H9 (cell line): ENCODE data around the gene TRAPPC8. TPM values are rescaled to one million over a fixed set of nuclear protein-coding genes. Genes with fewer than 3 reads are reported as not detected.

Experiments used
- DNase-seq: peaks from one replicate; pipeline ENCODE4 v3.0.0-alpha.2; 2017
- H2AFZ ChIP-seq: one replicate; pipeline ENCODE4 v1.6.1; 2013; ENCODE audit warnings: mild to moderate bottlenecking, low read length, control low read depth, moderate library complexity
- H2AK5ac ChIP-seq: 2 replicates; pipeline ENCODE4 v1.6.1; 2013; ENCODE audit warnings: low read length, control low read depth, mixed read lengths; ENCODE audit not compliant: insufficient read length
- H2BK120ac ChIP-seq: one replicate; pipeline ENCODE4 v1.6.1; 2013; ENCODE audit warnings: low read depth, mild to moderate bottlenecking, low read length, control low read depth, inconsistent platforms; ENCODE audit not compliant: poor library complexity, severe bottlenecking
- H2BK12ac ChIP-seq: 2 replicates; pipeline ENCODE4 v1.6.1; 2013; ENCODE audit warnings: low read length, control low read depth, mixed read lengths, low read depth; ENCODE audit not compliant: insufficient read length
- H2BK15ac ChIP-seq: 2 replicates; pipeline ENCODE4 v1.6.1; 2013; ENCODE audit warnings: low read depth, low read length, control low read depth
- H2BK20ac ChIP-seq: one replicate; pipeline ENCODE4 v1.6.1; 2013; ENCODE audit warnings: low read depth, mild to moderate bottlenecking, low read length, control low read depth, inconsistent platforms; ENCODE audit not compliant: poor library complexity, severe bottlenecking
- H2BK5ac ChIP-seq: 2 replicates; pipeline ENCODE4 v1.6.1; 2013; ENCODE audit warnings: low read length, control low read depth, mixed read lengths; ENCODE audit not compliant: insufficient read length
- H3K14ac ChIP-seq: 2 replicates; pipeline ENCODE4 v1.6.1; 2013; ENCODE audit warnings: low read length, control low read depth; ENCODE audit not compliant: insufficient read depth
- H3K18ac ChIP-seq: 2 replicates; pipeline ENCODE4 v1.6.1; 2013; ENCODE audit warnings: low read depth, mild to moderate bottlenecking, mixed read lengths, low read length, control low read depth; ENCODE audit not compliant: insufficient read length
- H3K23ac ChIP-seq: 2 replicates; pipeline ENCODE4 v1.6.1; 2013; ENCODE audit warnings: low read length, control low read depth, mixed read lengths, low read depth; ENCODE audit not compliant: insufficient read length
- H3K23me2 ChIP-seq: 2 replicates; pipeline ENCODE4 v1.6.1; 2013; ENCODE audit warnings: low read depth, mild to moderate bottlenecking, mixed read lengths, low read length, control low read depth; ENCODE audit not compliant: insufficient read length, poor library complexity, severe bottlenecking
- H3K27ac ChIP-seq: 2 replicates; pipeline ENCODE4 v1.5.1; 2013; ENCODE audit warnings: low read length, control low read depth, mixed read lengths, low read depth; ENCODE audit not compliant: insufficient read length
- H3K27me3 ChIP-seq: 2 replicates; pipeline ENCODE4 v1.6.1; 2013; ENCODE audit warnings: low read length, control low read depth, inconsistent platforms; ENCODE audit not compliant: insufficient read depth
- H3K4ac ChIP-seq: 2 replicates; pipeline ENCODE4 v1.6.1; 2013; ENCODE audit warnings: low read depth, mild to moderate bottlenecking, control low read depth, inconsistent platforms, low read length, moderate library complexity
- H3K4me1 ChIP-seq: 2 replicates; pipeline ENCODE4 v1.6.1; 2013; ENCODE audit warnings: low read length, control low read depth, inconsistent platforms; ENCODE audit not compliant: insufficient read depth
- H3K4me2 ChIP-seq: 2 replicates; pipeline ENCODE4 v1.6.1; 2013; ENCODE audit warnings: low read length, control low read depth, mixed read lengths; ENCODE audit not compliant: insufficient read length, insufficient read depth
- H3K56ac ChIP-seq: 2 replicates; pipeline ENCODE4 v1.6.1; 2013; ENCODE audit warnings: low read depth, mild to moderate bottlenecking, mixed read lengths, low read length, control low read depth; ENCODE audit not compliant: insufficient read length
- H3K79me1 ChIP-seq: 2 replicates; pipeline ENCODE4 v1.6.1; 2013; ENCODE audit warnings: low read depth, mild to moderate bottlenecking, moderate library complexity, low read length, control low read depth, inconsistent platforms; ENCODE audit not compliant: insufficient read depth, poor library complexity, severe bottlenecking
- H3K79me2 ChIP-seq: 2 replicates; pipeline ENCODE4 v1.6.1; 2013; ENCODE audit warnings: low read length, control low read depth, inconsistent platforms; ENCODE audit not compliant: insufficient read depth
- H3K9ac ChIP-seq: 2 replicates; pipeline ENCODE4 v1.6.1; 2013; ENCODE audit warnings: low read length, control low read depth, mixed read lengths; ENCODE audit not compliant: insufficient read length; ENCODE audit errors: extremely low read depth
- H3K9me3 ChIP-seq: one replicate; pipeline ENCODE4 v1.6.1; 2013; ENCODE audit warnings: low read depth, low read length, inconsistent platforms; ENCODE audit not compliant: control insufficient read depth
- H3T11ph ChIP-seq: one replicate; pipeline ENCODE4 v1.6.1; 2013; ENCODE audit warnings: mild to moderate bottlenecking, low read length, control low read depth, inconsistent platforms
- H4K20me1 ChIP-seq: one replicate; pipeline ENCODE4 v1.6.1; 2013; ENCODE audit not compliant: control insufficient read depth, insufficient read length, insufficient read depth
- H4K5ac ChIP-seq: 2 replicates; pipeline ENCODE4 v1.6.1; 2013; ENCODE audit warnings: low read depth, mild to moderate bottlenecking, mixed read lengths, low read length, control low read depth; ENCODE audit not compliant: insufficient read length
- H4K8ac ChIP-seq: replicated peaks from 2 replicates; pipeline ENCODE4 v1.6.1; 2013; ENCODE audit warnings: low read length, control low read depth, mixed read lengths, low read depth; ENCODE audit not compliant: insufficient read length
- H4K91ac ChIP-seq: 2 replicates; pipeline ENCODE4 v1.6.1; 2013; ENCODE audit warnings: low read depth, mild to moderate bottlenecking, moderate library complexity, mixed read lengths, low read length, control low read depth; ENCODE audit not compliant: insufficient read length
- H3K27ac Mint-ChIP-seq, 3 experiments: 2 replicates in 2 of 3; 3 replicates in 1 of 3; pipeline ENCODE4 v1.8.0; 2020 to 2021; ENCODE audit warnings: mixed read lengths in 3 of 3, mild to moderate bottlenecking in 1 of 3, moderate library complexity in 1 of 3
- H3K27me3 Mint-ChIP-seq: 2 replicates; pipeline ENCODE4 v1.8.0; 2021; ENCODE audit warnings: low read depth, mild to moderate bottlenecking, moderate library complexity, mixed read lengths
- H3K36me3 Mint-ChIP-seq, 3 experiments: 2 replicates in 2 of 3; 3 replicates in 1 of 3; pipeline ENCODE4 v1.8.0; 2020 to 2021; ENCODE audit warnings: low read depth in 3 of 3, mixed read lengths in 3 of 3; ENCODE audit not compliant: insufficient read depth in 1 of 3
- H3K4me1 Mint-ChIP-seq, 2 experiments: 2 replicates each; pipeline ENCODE4 v1.8.0; 2020; ENCODE audit warnings: mixed read lengths in 2 of 2
- H3K4me3 Mint-ChIP-seq, 2 experiments: 2 replicates in 1 of 2; 3 replicates in 1 of 2; pipeline ENCODE4 v1.8.0; 2020 to 2021; ENCODE audit warnings: mild to moderate bottlenecking in 2 of 2, mixed read lengths in 2 of 2, moderate library complexity in 1 of 2
- H3K9me3 Mint-ChIP-seq, 2 experiments: 2 replicates in 1 of 2; 3 replicates in 1 of 2; pipeline ENCODE4 v1.8.0; 2020; ENCODE audit warnings: mild to moderate bottlenecking in 2 of 2, mixed read lengths in 2 of 2, moderate library complexity in 1 of 2
- WGBS: extraction: QIAGEN DNeasy Blood & Tissue Kit; methylation state at CpG from one replicate; pipeline ENCODE4 v1.1.7; 2013; ENCODE audit warnings: missing lambda C conversion rate, low lambda C conversion rate, mixed read lengths; ENCODE audit not compliant: insufficient read length; ENCODE audit errors: extremely low coverage; 5-methylcytosine and 5-hydroxymethylcytosine counted together
- total RNA-seq: library from RNA; stranded (reverse); gene quantifications from 2 replicates; pipeline ENCODE4 v1.2.1, GENCODE V29; 2021
- TF ChIP-seq, protein P1 (sequence below): fragments of 200-600 bp; sonication (generic); conservative IDR thresholded peaks from 3 replicates; pipeline ENCODE4 v1.8.0; 2021; ENCODE audit warnings: antibody characterized with exemption, mild to moderate bottlenecking

The TRAPPC8 gene
- total RNA-seq, 1 experiment from 2014 or later: 40.4 TPM

DNA sequence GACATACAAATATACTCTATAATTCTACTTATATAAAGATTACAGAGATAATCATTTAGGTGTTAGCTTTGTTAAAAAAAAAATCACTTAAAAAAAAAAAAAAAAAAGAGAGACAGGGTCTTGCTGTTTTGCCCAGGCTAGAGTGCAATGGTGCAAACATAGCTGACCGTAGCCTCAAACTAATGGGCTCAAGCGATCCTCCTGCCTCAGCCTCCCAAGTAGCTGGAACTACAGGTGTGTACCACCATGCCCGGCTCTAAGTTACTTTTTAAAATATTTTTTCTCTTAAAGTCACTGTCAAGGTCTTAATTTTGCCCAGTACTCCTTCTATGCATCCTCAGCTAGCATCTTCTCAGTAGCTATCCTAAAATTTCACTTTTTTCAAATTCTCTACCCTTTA lies 105.0 kb downstream of the TRAPPC8 start:
- no peak overlapping the region for H2BK15ac ChIP-seq
- no peak overlapping the region for H4K8ac ChIP-seq
- Mint-ChIP-seq H3K36me3 (peaks cover 32 to 56% (median 44%) of the 10 kb centered on the region in 3 experiments), H3K9me3 (no peaks in the 10 kb centered on the region), H3K27ac (no peak overlapping the region), H3K4me1 (peaks cover 4% of the 10 kb centered on the region in 2 experiments), H3K4me3 (no peak overlapping the region), H3K27me3 (no peaks in the 10 kb centered on the region)
- no peaks in the 10 kb centered on the region for H3K9me3 ChIP-seq
- H3K4ac ChIP-seq: no peak overlapping the region
- H3K4me1 ChIP-seq: no peaks in the 10 kb centered on the region
- no peak overlapping the region for H3K9ac ChIP-seq
- H2BK120ac ChIP-seq: no peak overlapping the region
- no peak overlapping the region for H2BK20ac ChIP-seq
- no peaks in the 10 kb centered on the region for H3K79me1 ChIP-seq
- H4K20me1 ChIP-seq: no peaks in the 10 kb centered on the region
- no peak overlapping the region for H3K23ac ChIP-seq
- H2BK12ac ChIP-seq: no peak overlapping the region
- no peak overlapping the region for H2AK5ac ChIP-seq
- no peaks in the 10 kb centered on the region for H3K79me2 ChIP-seq
- H3K27ac ChIP-seq: no peak overlapping the region
- H3K23me2 ChIP-seq: no peaks in the 10 kb centered on the region
- no peak overlapping the region for H2BK5ac ChIP-seq
- H3K27me3 ChIP-seq: no peaks in the 10 kb centered on the region
- no peak overlapping the region for H3K18ac ChIP-seq
- TF ChIP-seq, protein P1, sequence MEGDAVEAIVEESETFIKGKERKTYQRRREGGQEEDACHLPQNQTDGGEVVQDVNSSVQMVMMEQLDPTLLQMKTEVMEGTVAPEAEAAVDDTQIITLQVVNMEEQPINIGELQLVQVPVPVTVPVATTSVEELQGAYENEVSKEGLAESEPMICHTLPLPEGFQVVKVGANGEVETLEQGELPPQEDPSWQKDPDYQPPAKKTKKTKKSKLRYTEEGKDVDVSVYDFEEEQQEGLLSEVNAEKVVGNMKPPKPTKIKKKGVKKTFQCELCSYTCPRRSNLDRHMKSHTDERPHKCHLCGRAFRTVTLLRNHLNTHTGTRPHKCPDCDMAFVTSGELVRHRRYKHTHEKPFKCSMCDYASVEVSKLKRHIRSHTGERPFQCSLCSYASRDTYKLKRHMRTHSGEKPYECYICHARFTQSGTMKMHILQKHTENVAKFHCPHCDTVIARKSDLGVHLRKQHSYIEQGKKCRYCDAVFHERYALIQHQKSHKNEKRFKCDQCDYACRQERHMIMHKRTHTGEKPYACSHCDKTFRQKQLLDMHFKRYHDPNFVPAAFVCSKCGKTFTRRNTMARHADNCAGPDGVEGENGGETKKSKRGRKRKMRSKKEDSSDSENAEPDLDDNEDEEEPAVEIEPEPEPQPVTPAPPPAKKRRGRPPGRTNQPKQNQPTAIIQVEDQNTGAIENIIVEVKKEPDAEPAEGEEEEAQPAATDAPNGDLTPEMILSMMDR: no peak
- WGBS: no CpG with 5 or more reads among the region's 3 CpGs
- H2AFZ ChIP-seq: no peak overlapping the region
- H3K14ac ChIP-seq: no peak overlapping the region
- no peak overlapping the region for H4K91ac ChIP-seq
- DNase-seq: no peak
- no peak overlapping the region for H3K4me2 ChIP-seq
- no peak overlapping the region for H3T11ph ChIP-seq
- no peak overlapping the region for H3K56ac ChIP-seq
- no peak overlapping the region for H4K5ac ChIP-seq
